ENCODE measurements around the gene TMEM39B. TPM values are rescaled to one million over a fixed set of nuclear protein-coding genes. Genes with fewer than 3 reads are reported as not detected.

Gene TMEM39B
- total RNA-seq, 1 experiment from 2014 or later: 10.3 TPM

- Histone ChIP-seq H3K9me2 (replicated peaks; ENCODE audit: insufficient read depth, low read length) (no peaks in the 10 kb centered on the region), H3K9ac (ENCODE audit: low read length) (no peak overlapping the region), H3K4me2 (ENCODE audit: low read depth, low read length, poor library complexity, severe bottlenecking) (no peak overlapping the region), H3K27ac (ENCODE audit: low read length) (no peak overlapping the region), H3K9me3 (ENCODE audit: low read length) (no peaks in the 10 kb centered on the region), H3K27me3 (ENCODE audit: low read length) (no peaks in the 10 kb centered on the region), H3K36me3 (ENCODE audit: insufficient read depth, low read length) (peaks cover 18% of the 10 kb centered on the region), H3K79me2 (ENCODE audit: low read length) (no peaks in the 10 kb centered on the region), H2AFZ (ENCODE audit: low read length) (no peak overlapping the region), H3K4me1 (ENCODE audit: low read length) (no peaks in the 10 kb centered on the region), H4K20me1 (ENCODE audit: insufficient read depth, low read depth, low read length) (no peaks in the 10 kb centered on the region), H3K4me3 (ENCODE audit: low read length) (no peak overlapping the region)
- no peak for DNase-seq
These were observed 22.2 kb downstream of the TMEM39B start for GRCh38 chr1:32094746-32095521.

- Histone ChIP-seq H4K20me1 (ENCODE audit: insufficient read depth, low read depth, low read length) (no peaks in the 10 kb centered on the region), H3K4me1 (ENCODE audit: low read length) (no peaks in the 10 kb centered on the region), H3K9ac (ENCODE audit: low read length) (no peak overlapping the region), H3K27me3 (ENCODE audit: low read length) (no peaks in the 10 kb centered on the region), H3K79me2 (ENCODE audit: low read length) (no peaks in the 10 kb centered on the region), H3K4me2 (ENCODE audit: low read depth, low read length, poor library complexity, severe bottlenecking) (no peak overlapping the region), H3K9me3 (ENCODE audit: low read length) (no peaks in the 10 kb centered on the region), H3K36me3 (ENCODE audit: insufficient read depth, low read length) (peaks cover 16% of the 10 kb centered on the region), H3K4me3 (ENCODE audit: low read length) (no peak overlapping the region), H3K9me2 (replicated peaks; ENCODE audit: insufficient read depth, low read length) (no peaks in the 10 kb centered on the region), H3K27ac (ENCODE audit: low read length) (no peak overlapping the region), H2AFZ (ENCODE audit: low read length) (no peak overlapping the region)
- DNase-seq: peak; percentile 11
These were observed 26.7 kb downstream of the TMEM39B start for GRCh38 chr1:32099426-32099825.

GRCh38 chr1:32100359-32100758, 27.6 kb downstream of the TMEM39B start:
- Histone ChIP-seq H3K9me2 (replicated peaks; ENCODE audit: insufficient read depth, low read length) (no peaks in the 10 kb centered on the region), H3K36me3 (ENCODE audit: insufficient read depth, low read length) (peaks cover 11% of the 10 kb centered on the region), H3K9ac (ENCODE audit: low read length) (no peak overlapping the region), H2AFZ (ENCODE audit: low read length) (no peak overlapping the region), H3K4me1 (ENCODE audit: low read length) (no peaks in the 10 kb centered on the region), H3K4me3 (ENCODE audit: low read length) (no peak overlapping the region), H3K79me2 (ENCODE audit: low read length) (no peaks in the 10 kb centered on the region), H3K4me2 (ENCODE audit: low read depth, low read length, poor library complexity, severe bottlenecking) (no peak overlapping the region), H3K9me3 (ENCODE audit: low read length) (no peaks in the 10 kb centered on the region), H3K27ac (ENCODE audit: low read length) (no peak overlapping the region), H4K20me1 (ENCODE audit: insufficient read depth, low read depth, low read length) (no peaks in the 10 kb centered on the region), H3K27me3 (ENCODE audit: low read length) (no peaks in the 10 kb centered on the region)
- DNase-seq: peak; percentile 21

GRCh38 chr1:32100807-32101708, 28.3 kb downstream of the TMEM39B start:
- Histone ChIP-seq H3K9me2 (replicated peaks; ENCODE audit: insufficient read depth, low read length) (no peaks in the 10 kb centered on the region), H2AFZ (ENCODE audit: low read length) (no peak overlapping the region), H3K79me2 (ENCODE audit: low read length) (no peaks in the 10 kb centered on the region), H3K4me1 (ENCODE audit: low read length) (no peaks in the 10 kb centered on the region), H3K27me3 (ENCODE audit: low read length) (no peaks in the 10 kb centered on the region), H3K4me2 (ENCODE audit: low read depth, low read length, poor library complexity, severe bottlenecking) (no peak overlapping the region), H3K27ac (ENCODE audit: low read length) (no peak overlapping the region), H3K36me3 (ENCODE audit: insufficient read depth, low read length) (peaks cover 5% of the 10 kb centered on the region), H3K4me3 (ENCODE audit: low read length) (no peak overlapping the region), H3K9ac (ENCODE audit: low read length) (no peak overlapping the region), H4K20me1 (ENCODE audit: insufficient read depth, low read depth, low read length) (no peaks in the 10 kb centered on the region), H3K9me3 (ENCODE audit: low read length) (no peaks in the 10 kb centered on the region)
- DNase-seq: peak; percentile 17

GRCh38 chr1:32104127-32104526, 31.4 kb downstream of the TMEM39B start:
- Histone ChIP-seq H3K9me3 (ENCODE audit: low read length) (no peaks in the 10 kb centered on the region), H3K27me3 (ENCODE audit: low read length) (no peaks in the 10 kb centered on the region), H3K27ac (ENCODE audit: low read length) (no peak overlapping the region), H4K20me1 (ENCODE audit: insufficient read depth, low read depth, low read length) (peaks cover 9% of the 10 kb centered on the region; the same call in 1 of the 2 replicates), H3K36me3 (ENCODE audit: insufficient read depth, low read length) (no peaks in the 10 kb centered on the region), H3K9ac (ENCODE audit: low read length) (no peak overlapping the region), H3K4me2 (ENCODE audit: low read depth, low read length, poor library complexity, severe bottlenecking) (no peak overlapping the region), H3K4me1 (ENCODE audit: low read length) (peaks cover 7% of the 10 kb centered on the region; the same call in 1 of the 2 replicates), H3K4me3 (ENCODE audit: low read length) (no peak overlapping the region), H3K9me2 (replicated peaks; ENCODE audit: insufficient read depth, low read length) (no peaks in the 10 kb centered on the region), H3K79me2 (ENCODE audit: low read length) (peaks cover 12% of the 10 kb centered on the region), H2AFZ (ENCODE audit: low read length) (no peak overlapping the region)
- no peak for DNase-seq

- Histone ChIP-seq H4K20me1 (ENCODE audit: insufficient read depth, low read depth, low read length) (peaks cover 11% of the 10 kb centered on the region; the same call in 1 of the 2 replicates), H3K9me3 (ENCODE audit: low read length) (no peaks in the 10 kb centered on the region), H3K27me3 (ENCODE audit: low read length) (no peaks in the 10 kb centered on the region), H3K9ac (ENCODE audit: low read length) (no peak overlapping the region), H2AFZ (ENCODE audit: low read length) (no peak overlapping the region), H3K79me2 (ENCODE audit: low read length) (peaks cover 24% of the 10 kb centered on the region), H3K9me2 (replicated peaks; ENCODE audit: insufficient read depth, low read length) (no peaks in the 10 kb centered on the region), H3K4me1 (ENCODE audit: low read length) (peaks cover 17% of the 10 kb centered on the region), H3K27ac (ENCODE audit: low read length) (no peak overlapping the region), H3K4me2 (ENCODE audit: low read depth, low read length, poor library complexity, severe bottlenecking) (no peak overlapping the region), H3K4me3 (ENCODE audit: low read length) (no peak overlapping the region), H3K36me3 (ENCODE audit: insufficient read depth, low read length) (no peaks in the 10 kb centered on the region)
- no peak for DNase-seq
These were observed 32.6 kb downstream of the TMEM39B start for GRCh38 chr1:32105338-32105737.

GRCh38 chr1:32106663-32107275, 34.0 kb downstream of the TMEM39B start:
- Histone ChIP-seq H3K4me2 (ENCODE audit: low read depth, low read length, poor library complexity, severe bottlenecking) (peak overlapping the region; percentile 84), H3K9me2 (replicated peaks; ENCODE audit: insufficient read depth, low read length) (no peaks in the 10 kb centered on the region), H3K4me1 (ENCODE audit: low read length) (peaks cover 30% of the 10 kb centered on the region), H4K20me1 (ENCODE audit: insufficient read depth, low read depth, low read length) (peaks cover 15% of the 10 kb centered on the region; the same call in 1 of the 2 replicates), H2AFZ (ENCODE audit: low read length) (0 out of 2 replicates have a peak overlapping the region, but pooled peaks have one; percentile 44), H3K79me2 (ENCODE audit: low read length) (peaks cover 38% of the 10 kb centered on the region), H3K9ac (ENCODE audit: low read length) (peak overlapping the region; percentile 90; the same call in 1 of the 2 replicates), H3K27me3 (ENCODE audit: low read length) (no peaks in the 10 kb centered on the region), H3K27ac (ENCODE audit: low read length) (no peak overlapping the region), H3K36me3 (ENCODE audit: insufficient read depth, low read length) (no peaks in the 10 kb centered on the region), H3K9me3 (ENCODE audit: low read length) (no peaks in the 10 kb centered on the region), H3K4me3 (ENCODE audit: low read length) (peak overlapping the region; percentile 92)
- DNase-seq: no peak
